Tibial nerve (tissue), 3 donors: ENCODE measurements around the gene PEAK3.

Source experiments
- POLR2A ChIP-seq, 2 donors: fragments of 450-650 bp; IDR thresholded peaks; one replicate each; pipeline ENCODE4 v1.6.1; 2017; ENCODE audit warnings: antibody characterized with exemption in 2 of 2, mild to moderate bottlenecking in 2 of 2, moderate library complexity in 2 of 2
- TF ChIP-seq, protein P1 (sequence below), 5 experiments: fragments of 200-600 bp in 3 of 5; fragments of 450-650 bp in 2 of 5; sonication (generic) in 3 of 5; IDR thresholded peaks; one replicate each; pipeline ENCODE4 v1.5.1; 2016 to 2019; ENCODE audit warnings: antibody characterized with exemption in 5 of 5, mild to moderate bottlenecking in 3 of 5, moderate library complexity in 2 of 5

DNA sequence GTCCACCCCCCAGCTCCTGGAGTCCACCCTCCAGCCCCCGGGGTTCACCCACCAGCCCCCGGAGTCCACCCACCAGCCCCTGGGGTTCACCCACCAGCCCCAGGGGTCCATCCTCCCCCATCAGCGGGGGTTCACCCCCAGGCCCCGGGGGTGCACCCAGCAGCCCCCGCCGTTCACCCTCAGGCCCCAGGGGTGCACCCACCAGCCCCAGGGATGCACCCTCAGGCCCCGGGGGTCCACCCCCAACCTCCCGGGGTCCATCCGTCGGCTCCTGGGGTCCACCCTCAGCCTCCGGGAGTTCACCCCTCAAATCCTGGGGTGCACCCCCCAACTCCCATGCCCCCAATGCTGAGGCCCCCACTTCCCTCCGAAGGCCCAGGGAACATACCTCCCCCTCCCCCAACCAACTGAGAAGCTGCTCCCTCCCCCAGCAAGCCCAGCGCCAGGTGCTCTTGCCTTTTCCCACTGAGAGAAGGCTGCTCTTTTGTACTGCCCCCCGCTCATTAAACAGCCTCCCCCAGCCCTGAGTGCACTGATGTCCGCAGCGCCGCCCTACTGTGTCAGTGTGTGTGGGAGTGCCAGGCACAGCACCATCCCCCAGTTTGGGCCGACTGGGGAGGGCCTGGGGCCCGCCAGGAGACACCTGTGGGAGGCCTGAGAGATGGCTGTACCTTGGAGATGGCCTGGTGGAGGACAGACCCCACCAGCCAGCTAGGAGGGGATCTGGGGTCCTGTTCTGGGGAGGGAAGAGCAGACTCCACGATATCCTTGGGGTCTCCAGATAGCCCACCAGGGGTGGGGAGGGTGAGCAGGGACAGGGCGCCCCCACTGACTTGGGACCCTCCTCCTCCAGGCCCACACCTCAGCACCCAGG lies 33.6 kb downstream of the PEAK3 start:
- no peak for TF ChIP-seq POLR2A (IDR thresholded peaks at IDR 0.05)
- TF ChIP-seq, protein P1, sequence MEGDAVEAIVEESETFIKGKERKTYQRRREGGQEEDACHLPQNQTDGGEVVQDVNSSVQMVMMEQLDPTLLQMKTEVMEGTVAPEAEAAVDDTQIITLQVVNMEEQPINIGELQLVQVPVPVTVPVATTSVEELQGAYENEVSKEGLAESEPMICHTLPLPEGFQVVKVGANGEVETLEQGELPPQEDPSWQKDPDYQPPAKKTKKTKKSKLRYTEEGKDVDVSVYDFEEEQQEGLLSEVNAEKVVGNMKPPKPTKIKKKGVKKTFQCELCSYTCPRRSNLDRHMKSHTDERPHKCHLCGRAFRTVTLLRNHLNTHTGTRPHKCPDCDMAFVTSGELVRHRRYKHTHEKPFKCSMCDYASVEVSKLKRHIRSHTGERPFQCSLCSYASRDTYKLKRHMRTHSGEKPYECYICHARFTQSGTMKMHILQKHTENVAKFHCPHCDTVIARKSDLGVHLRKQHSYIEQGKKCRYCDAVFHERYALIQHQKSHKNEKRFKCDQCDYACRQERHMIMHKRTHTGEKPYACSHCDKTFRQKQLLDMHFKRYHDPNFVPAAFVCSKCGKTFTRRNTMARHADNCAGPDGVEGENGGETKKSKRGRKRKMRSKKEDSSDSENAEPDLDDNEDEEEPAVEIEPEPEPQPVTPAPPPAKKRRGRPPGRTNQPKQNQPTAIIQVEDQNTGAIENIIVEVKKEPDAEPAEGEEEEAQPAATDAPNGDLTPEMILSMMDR (IDR thresholded peaks at IDR 0.05): no peak
